Gastroesophageal sphincter (tissue), 4 donors: ENCODE data around the gene AP2B1. TPM values are rescaled to one million over a fixed set of nuclear protein-coding genes. Genes with fewer than 3 reads are reported as not detected.
A peak's percentile ranks its signal among the peaks of the same experiment; 100 is the strongest.
"Not testable (repeated sequence)": the region's sequence is repeated elsewhere in the genome, so short reads cannot be mapped to it uniquely, and the experiment has no call there.

Source experiments
- ATAC-seq: fragments of 150-250 bp; one replicate; pipeline ENCODE4 v1.9.1; 2016; ENCODE audit warnings: mild to moderate bottlenecking, moderate library complexity
- H3K27ac ChIP-seq, 4 donors: fragments of 200-600 bp; sonication (generic) in 3 of 4; 1 replicate in 3 of 4; 2 replicates in 1 of 4; pipeline ENCODE4 v1.5.1; 2016 to 2019
- H3K27me3 ChIP-seq: fragments of 200-600 bp; sonication (generic); one replicate; pipeline ENCODE4 v1.5.1; 2019
- H3K36me3 ChIP-seq, 2 donors: fragments of 200-600 bp; sonication (generic); one replicate each; pipeline ENCODE4 v1.5.1; 2019; ENCODE audit warnings: control low read depth in 1 of 2
- H3K4me1 ChIP-seq, 3 donors: fragments of 200-600 bp; sonication (generic); 1 replicate in 2 of 3; 2 replicates in 1 of 3; pipeline ENCODE4 v1.5.1; 2016 to 2019; ENCODE audit warnings: control low read depth in 2 of 3
- H3K4me3 ChIP-seq, 2 donors: fragments of 200-600 bp; sonication (generic); one replicate each; pipeline ENCODE4 v1.5.1; 2019; ENCODE audit warnings: mild to moderate bottlenecking in 1 of 2, moderate library complexity in 1 of 2
- H3K9me3 ChIP-seq, 3 donors: fragments of 200-600 bp; sonication (generic); one replicate each; pipeline ENCODE4 v1.5.1; 2017 to 2019; ENCODE audit warnings: control low read depth in 2 of 3
- EP300 ChIP-seq: sonication (generic); formaldehyde crosslinking; IDR thresholded peaks from one replicate; pipeline ENCODE4 v1.6.1; 2017; ENCODE audit warnings: antibody characterized with exemption, mild to moderate bottlenecking
- POLR2A ChIP-seq, 2 donors: fragments of 450-650 bp; IDR thresholded peaks; one replicate each; pipeline ENCODE4 v1.6.1; 2017; ENCODE audit warnings: antibody characterized with exemption in 2 of 2, mild to moderate bottlenecking in 2 of 2, moderate library complexity in 1 of 2
- POLR2AphosphoS5 ChIP-seq: sonication (generic); formaldehyde crosslinking; IDR thresholded peaks from one replicate; pipeline ENCODE4 v1.6.1; 2017; ENCODE audit warnings: antibody characterized with exemption
- WGBS, 2 donors: methylation state at CpG; one replicate each; pipeline ENCODE4 v1.1.5; 2018; ENCODE audit warnings: low coverage in 1 of 2; 5-methylcytosine and 5-hydroxymethylcytosine counted together
- total RNA-seq, 4 donors: library from RNA; depleted of rRNA; stranded (reverse); fragments of >200 nt; gene quantifications; one replicate each; pipeline ENCODE4 v1.1.0, GENCODE V29; 2016
- TF ChIP-seq, protein P1 (sequence below), 4 experiments: fragments of 200-600 bp in 2 of 4; fragments of 450-650 bp in 2 of 4; sonication (generic) in 1 of 4; IDR thresholded peaks; one replicate each; pipeline ENCODE4 v1.5.1; 2017 to 2019; ENCODE audit warnings: antibody characterized with exemption in 4 of 4, mild to moderate bottlenecking in 2 of 4, moderate library complexity in 2 of 4

AP2B1 gene
- total RNA-seq, 4 donors from 2014 or later, result 104 to 383 (median 185) TPM

DNA sequence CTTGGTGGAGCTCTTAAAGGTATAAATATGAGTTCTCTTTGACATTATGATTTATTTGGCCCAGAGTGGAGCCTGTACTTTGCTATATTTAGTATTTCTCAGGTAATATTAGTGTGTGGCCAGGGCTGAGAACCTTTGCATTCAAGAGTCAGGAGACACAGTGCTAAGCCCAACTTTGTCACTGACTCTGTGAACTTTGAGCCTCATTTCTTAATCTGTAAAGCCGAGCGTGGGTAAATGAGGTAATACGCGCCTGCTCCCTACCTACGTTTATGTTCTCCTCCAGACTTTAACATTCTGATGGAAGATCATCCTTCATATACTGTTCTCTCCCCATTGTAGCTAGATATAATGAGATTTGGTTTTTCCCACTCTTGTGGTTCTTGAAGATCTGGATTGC, 10.5 kb downstream of the AP2B1 start:
- no peak overlapping the region for H3K4me3 ChIP-seq
- H3K36me3 ChIP-seq, result peaks cover 12 to 87% of the 10 kb centered on the region in 2 donors
- no peak for ATAC-seq
- WGBS, 2 donors, result 75% methylated on average over 5 of the region's 5 CpGs
- H3K4me1 ChIP-seq, result peaks cover 0 to 31% (median 0%) of the 10 kb centered on the region in 3 donors
- H3K27me3 ChIP-seq, result no peaks in the 10 kb centered on the region
- no peak for TF ChIP-seq POLR2AphosphoS5
- no peak for TF ChIP-seq EP300
- TF ChIP-seq, protein P1, sequence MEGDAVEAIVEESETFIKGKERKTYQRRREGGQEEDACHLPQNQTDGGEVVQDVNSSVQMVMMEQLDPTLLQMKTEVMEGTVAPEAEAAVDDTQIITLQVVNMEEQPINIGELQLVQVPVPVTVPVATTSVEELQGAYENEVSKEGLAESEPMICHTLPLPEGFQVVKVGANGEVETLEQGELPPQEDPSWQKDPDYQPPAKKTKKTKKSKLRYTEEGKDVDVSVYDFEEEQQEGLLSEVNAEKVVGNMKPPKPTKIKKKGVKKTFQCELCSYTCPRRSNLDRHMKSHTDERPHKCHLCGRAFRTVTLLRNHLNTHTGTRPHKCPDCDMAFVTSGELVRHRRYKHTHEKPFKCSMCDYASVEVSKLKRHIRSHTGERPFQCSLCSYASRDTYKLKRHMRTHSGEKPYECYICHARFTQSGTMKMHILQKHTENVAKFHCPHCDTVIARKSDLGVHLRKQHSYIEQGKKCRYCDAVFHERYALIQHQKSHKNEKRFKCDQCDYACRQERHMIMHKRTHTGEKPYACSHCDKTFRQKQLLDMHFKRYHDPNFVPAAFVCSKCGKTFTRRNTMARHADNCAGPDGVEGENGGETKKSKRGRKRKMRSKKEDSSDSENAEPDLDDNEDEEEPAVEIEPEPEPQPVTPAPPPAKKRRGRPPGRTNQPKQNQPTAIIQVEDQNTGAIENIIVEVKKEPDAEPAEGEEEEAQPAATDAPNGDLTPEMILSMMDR (IDR thresholded peaks at IDR 0.05), result no peak
- TF ChIP-seq POLR2A (IDR thresholded peaks at IDR 0.05), result no peak
- no peak overlapping the region for H3K27ac ChIP-seq
- no peaks in the 10 kb centered on the region for H3K9me3 ChIP-seq

DNA sequence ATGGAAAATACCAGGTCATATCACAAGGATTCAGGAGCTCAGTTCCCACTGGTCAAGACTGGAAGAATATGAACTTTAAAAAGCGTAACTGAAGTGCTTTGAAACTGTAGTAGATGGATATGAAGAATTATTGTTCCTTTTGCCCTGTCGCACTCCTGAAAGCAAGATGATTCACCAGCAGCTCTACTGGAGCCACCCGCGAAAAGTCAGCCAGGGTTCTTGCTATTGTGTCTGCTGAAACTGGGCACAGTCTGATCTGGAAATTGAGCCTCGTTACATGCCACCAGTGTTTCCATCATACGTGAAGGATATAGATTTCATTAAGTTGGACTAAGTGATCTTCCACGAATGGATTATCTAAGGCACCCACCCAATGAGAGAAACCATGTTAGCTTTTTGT, 16.6 kb downstream of the AP2B1 start:
- no peaks in the 10 kb centered on the region for H3K9me3 ChIP-seq
- no peak for ATAC-seq
- peaks cover 3 to 91% of the 10 kb centered on the region in 2 donors for H3K36me3 ChIP-seq
- WGBS, 2 donors, result 72 to 85% methylated on average over 7 of the region's 7 CpGs
- H3K27me3 ChIP-seq, result no peaks in the 10 kb centered on the region
- peaks cover 0 to 31% (median 0%) of the 10 kb centered on the region in 3 donors for H3K4me1 ChIP-seq
- no peak overlapping the region for H3K4me3 ChIP-seq
- no peak for TF ChIP-seq POLR2AphosphoS5
- no peak for TF ChIP-seq EP300
- TF ChIP-seq POLR2A (IDR thresholded peaks at IDR 0.05), result no peak
- TF ChIP-seq, protein P1 (IDR thresholded peaks at IDR 0.05), result no peak
- no peak overlapping the region for H3K27ac ChIP-seq

DNA sequence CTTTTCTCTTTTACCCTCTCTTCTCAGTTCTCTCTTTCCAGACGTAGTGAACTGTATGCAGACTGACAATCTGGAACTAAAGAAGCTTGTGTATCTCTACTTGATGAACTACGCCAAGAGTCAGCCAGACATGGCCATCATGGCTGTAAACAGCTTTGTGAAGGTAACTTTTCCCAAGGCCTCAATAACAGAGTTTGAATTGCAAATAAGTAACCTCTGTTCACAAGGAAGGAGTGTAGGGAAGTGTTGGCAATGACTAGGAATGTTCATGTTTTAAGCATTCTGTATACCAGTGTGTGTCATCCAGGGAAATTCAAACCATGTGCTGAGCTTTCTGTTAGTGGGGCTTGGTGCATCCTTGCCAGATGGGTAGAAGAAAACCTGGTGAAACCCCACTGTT, 18.6 kb downstream of the AP2B1 start:
- H3K27ac ChIP-seq, result peak overlapping the region in 3 of 4 donors; percentile 54 to 79 (median 75)
- peaks cover 0 to 40% (median 0%) of the 10 kb centered on the region in 3 donors for H3K4me1 ChIP-seq
- no peaks in the 10 kb centered on the region for H3K27me3 ChIP-seq
- H3K9me3 ChIP-seq, result no peaks in the 10 kb centered on the region
- WGBS, 2 donors, result 44 to 80% methylated on average over 1 to 2 of the region's 2 CpGs
- peak; percentile 23 for ATAC-seq
- TF ChIP-seq POLR2AphosphoS5, result peak; percentile 56
- no peak for TF ChIP-seq POLR2A (IDR thresholded peaks at IDR 0.05)
- peaks cover 0 to 91% of the 10 kb centered on the region in 2 donors for H3K36me3 ChIP-seq
- no peak overlapping the region for H3K4me3 ChIP-seq

DNA sequence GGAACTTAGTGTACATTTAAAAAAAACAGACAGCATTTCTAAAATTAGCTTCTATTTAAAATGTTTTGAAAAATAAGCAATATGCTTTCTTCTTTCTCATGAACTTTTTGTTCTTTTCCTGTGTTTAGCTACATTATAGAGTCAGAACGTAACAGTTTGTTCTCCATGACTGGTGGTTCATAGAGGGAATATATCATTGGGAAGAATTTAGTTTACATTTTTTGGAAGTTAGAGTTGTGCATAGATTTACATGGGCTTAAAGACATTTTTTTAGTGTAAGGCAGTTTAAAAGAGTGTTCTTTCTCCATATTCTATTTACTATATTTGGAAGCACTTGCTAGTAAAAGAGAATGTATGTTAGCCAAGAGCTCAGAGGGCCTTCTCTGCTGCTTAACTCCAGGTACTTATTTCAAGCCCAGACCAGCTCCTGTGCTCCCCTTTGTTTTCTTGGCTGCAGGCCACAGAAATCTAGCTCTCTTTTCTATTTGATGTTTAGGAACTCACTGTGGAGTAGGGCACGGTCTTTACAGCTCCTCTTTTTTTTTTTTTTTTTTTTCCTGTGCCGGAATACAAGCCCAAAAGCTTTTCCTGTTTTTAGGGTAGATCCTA, 20.2 kb downstream of the AP2B1 start:
- ATAC-seq, result peak; percentile 71
- Histone ChIP-seq H3K27ac (peak overlapping the region; percentile 51 to 79 (median 70)), H3K4me3 (peak overlapping the region in 1 of 2 donors; percentile 37), H3K4me1 (peaks cover 0 to 43% (median 0%) of the 10 kb centered on the region in 3 donors), H3K27me3 (no peaks in the 10 kb centered on the region), H3K36me3 (peaks cover 0 to 91% of the 10 kb centered on the region in 2 donors), H3K9me3 (no peaks in the 10 kb centered on the region)
- WGBS, 2 donors, result 34 to 40% methylated on average over 2 to 3 of the region's 3 CpGs
- TF ChIP-seq POLR2AphosphoS5, result peak; percentile 78
- TF ChIP-seq, protein P1 (IDR thresholded peaks at IDR 0.05), result no peak

DNA sequence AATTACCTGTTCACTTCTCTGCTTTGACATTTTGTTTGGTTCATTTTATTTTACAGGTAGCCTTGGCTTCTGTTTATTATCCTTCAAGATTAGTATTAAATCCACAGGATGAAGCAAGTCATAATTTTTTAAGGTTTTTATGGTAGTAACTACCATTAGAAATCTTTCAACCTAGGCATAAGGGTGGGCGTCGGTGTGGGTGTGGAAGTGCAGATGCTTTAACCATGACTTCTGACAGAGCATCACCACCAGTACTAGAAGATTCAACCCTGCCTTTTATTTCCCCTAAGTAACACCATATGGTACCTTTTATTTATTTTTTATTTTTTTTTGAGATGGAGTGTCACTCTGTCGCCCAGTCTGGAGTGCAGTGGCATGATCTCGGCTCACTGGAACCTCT, 22.7 kb downstream of the AP2B1 start:
- Histone ChIP-seq H3K27ac (peak overlapping the region in 3 of 4 donors; percentile 21 to 79 (median 75)), H3K27me3 (no peaks in the 10 kb centered on the region), H3K36me3 (peaks cover 0 to 70% of the 10 kb centered on the region in 2 donors), H3K4me1 (peaks cover 0 to 60% (median 0%) of the 10 kb centered on the region in 3 donors), H3K9me3 (no peaks in the 10 kb centered on the region), H3K4me3 (no peak overlapping the region)
- 92% methylated on average over 3 of the region's 4 CpGs; no CpG with 5 or more reads in 1 of the 2 donors for WGBS, 2 donors
- TF ChIP-seq POLR2A (IDR thresholded peaks at IDR 0.05) (no peak), POLR2AphosphoS5 (no peak)
- ATAC-seq, result no peak

DNA sequence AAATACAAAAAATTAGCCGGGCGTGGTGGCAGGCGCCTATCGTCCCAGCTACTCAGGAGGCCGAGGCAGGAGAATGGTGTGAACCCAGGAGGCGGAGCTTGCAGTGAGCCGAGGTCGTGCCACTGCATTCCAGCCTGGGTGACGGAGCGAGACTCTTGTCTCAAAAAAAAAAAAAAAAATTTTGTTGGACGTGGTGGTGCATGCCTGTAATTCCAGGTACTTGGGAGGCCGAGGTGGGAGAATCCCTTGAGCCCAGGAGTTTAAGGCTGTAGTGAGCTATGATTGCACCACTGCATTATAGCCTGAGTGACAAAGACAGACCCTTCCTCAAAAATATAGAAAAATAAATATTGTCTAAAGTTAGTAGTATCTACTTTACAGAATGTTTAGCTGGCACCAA, 23.6 kb downstream of the AP2B1 start:
- H3K36me3 ChIP-seq, result peaks cover 0 to 62% of the 10 kb centered on the region in 2 donors
- ATAC-seq, H3K9me3 ChIP-seq, H3K27me3 ChIP-seq, H3K4me3 ChIP-seq: not testable (repeated sequence)
- WGBS, 2 donors, result 68 to 93% methylated on average over 3 to 10 of the region's 12 CpGs
- peaks cover 0 to 62% (median 0%) of the 10 kb centered on the region in 3 donors for H3K4me1 ChIP-seq
- peak overlapping the region in 3 of 4 donors; percentile 29 to 79 (median 75) for H3K27ac ChIP-seq
